Fibroblast of skin of back (primary cell): Measurements from ENCODE around the gene SLAIN2.

Source experiments
- DNase-seq: peaks from one replicate; pipeline ENCODE4 v3.0.0-alpha.2; 2013

SLAIN2 gene

DNA sequence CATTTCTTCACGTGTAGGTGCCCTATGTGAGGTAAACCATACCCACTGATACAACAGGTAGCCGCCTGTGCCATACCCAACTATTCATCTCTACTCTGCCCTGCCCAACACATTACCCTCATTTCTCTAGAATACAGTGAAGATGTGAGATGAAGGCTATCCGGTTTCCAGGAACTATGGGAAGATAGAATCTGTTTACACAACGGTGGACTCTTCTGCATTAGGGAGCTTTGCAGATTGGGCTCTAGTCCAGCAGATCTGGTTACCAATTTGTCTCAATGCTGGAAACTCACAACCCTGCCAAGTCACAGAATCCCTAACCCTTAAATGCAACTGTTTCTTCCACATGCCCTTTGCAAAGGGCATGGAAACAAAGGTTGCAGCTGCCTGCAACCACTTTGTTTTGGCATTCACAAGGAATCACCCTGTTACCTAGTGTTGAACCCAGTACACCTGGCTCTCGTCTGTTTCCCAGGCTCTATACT is 6.4 kb upstream of the SLAIN2 start:
- no peak for DNase-seq

DNA sequence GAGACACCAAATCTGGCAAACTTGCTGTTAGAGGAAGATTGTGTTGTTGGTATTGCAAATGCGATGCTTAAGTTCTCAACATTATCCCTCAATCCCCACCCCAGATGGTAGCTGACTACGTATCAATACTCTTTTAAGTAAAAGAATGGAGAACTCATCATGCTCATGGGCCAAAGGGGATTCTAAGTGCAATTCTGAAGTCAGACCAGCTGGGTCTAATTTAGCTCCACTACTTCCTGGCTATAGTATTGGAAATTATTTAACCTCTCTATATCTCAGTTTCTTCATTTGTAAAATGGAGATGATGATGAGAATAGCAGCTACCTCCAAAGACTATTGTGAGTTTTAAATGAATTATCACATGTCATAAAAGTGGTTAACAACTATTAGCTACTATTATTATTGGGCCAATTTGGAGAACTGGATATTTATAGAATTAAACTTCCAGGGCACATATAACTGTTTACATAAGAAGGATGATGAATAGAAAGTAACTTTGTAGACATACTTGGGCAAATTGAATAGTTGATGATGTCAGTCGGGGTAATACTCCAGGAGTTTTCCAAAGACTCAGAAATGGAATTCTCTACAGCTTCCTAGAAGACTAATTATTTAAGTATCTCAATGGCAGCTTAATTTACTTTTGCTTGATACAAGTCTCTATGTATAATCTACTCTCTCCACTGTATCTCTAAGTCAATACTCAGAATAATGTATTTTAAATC is 5.0 kb upstream of the SLAIN2 start:
- peak; percentile 60 for DNase-seq

- DNase-seq: no peak
These were observed 3.6 kb upstream of the SLAIN2 start for GRCh38 chr4:48337731-48338130.

GRCh38 chr4:48339642-48340041 is 1.7 kb upstream of the SLAIN2 start:
- DNase-seq: no peak

DNA sequence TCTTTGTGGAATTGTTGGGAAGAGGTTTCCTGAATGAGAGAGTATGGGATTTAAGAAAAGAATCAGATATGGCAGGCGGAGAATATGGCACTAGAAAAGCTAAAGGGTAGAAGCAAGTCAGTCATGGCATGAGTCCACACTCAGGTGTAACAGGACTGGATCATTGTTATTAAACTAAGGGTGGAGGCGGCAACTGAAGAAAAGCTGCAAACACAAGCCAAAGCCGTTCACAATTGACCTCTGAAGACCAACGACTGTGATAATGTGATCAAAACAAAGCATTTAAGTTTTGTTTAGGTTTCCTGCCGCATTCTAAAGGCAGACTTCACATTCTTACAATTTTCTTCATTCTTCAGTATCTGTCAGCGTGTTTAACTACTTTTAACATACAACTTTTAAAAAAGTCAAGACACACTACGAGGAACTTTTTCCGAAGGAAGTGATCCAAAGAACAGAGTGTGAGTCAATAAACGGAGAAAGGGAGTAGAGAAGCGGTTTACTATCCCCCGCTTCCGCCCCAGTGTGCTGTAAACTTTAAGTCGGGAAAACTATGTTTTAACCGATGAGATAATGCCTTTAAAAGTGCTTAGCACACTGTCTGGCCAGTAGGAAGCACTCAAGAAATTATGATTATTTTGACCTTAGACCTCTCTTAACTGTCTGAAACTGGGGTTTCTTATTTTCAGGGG is 909 bp upstream of the SLAIN2 start:
- DNase-seq: peak; percentile 72

GRCh38 chr4:48341776-48342605 is 662 bp downstream of the SLAIN2 start:
- peak; percentile 50 for DNase-seq

DNA sequence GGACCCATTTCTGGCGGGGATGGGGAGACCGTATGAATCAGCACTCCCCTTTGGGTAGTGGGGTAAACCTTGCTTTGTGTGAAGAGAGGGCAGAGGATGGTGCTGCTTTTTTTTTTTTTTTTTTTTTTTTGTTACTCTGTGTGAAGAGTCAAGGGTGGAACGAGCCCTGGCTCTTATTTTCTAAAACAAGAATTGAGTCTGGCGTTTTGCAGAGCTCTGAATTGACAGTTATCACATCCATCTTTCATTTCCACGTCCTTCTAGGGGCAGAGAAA is 1.2 kb downstream of the SLAIN2 start:
- no peak for DNase-seq

DNA sequence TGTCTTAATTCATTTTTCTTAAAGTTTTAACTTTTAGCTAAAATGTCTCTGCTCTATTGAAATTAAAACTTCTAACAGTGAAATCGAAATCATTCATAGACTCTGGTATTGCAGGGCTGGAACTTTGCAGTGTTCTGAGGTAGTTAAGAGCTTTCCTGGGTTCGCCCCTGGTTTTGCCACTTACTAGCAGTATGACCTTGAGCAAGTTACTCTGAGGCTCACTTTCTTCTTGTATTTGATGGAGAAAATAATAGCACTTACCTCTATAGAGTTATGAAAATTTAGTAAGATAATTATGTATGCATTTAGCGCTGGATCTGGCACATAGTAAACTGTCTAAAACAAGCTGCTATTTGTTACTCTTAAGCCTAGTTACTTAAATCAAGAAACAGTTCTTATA is 1.7 kb downstream of the SLAIN2 start:
- DNase-seq: no peak

- peak; percentile 52 for DNase-seq
These were observed 2.2 kb downstream of the SLAIN2 start for GRCh38 chr4:48343551-48343950.

DNA sequence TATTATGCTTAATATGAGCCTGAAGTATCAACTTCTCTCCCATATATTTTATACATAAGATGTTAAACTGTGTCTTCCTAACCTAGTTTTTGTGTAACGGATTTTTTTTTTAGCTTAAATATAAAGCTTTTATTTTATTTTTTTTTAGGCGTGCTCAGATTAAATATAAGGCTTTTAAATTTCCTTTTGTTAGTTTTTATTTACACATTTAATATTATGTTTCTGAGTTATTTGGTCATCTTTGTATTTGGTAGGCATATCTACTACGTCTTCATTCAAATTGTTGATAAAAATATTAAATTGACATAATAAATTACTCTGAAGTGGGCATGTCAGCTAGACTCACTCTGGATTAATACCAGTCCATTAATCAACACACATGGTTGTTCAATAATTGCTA is 4.2 kb downstream of the SLAIN2 start:
- no peak for DNase-seq

DNA sequence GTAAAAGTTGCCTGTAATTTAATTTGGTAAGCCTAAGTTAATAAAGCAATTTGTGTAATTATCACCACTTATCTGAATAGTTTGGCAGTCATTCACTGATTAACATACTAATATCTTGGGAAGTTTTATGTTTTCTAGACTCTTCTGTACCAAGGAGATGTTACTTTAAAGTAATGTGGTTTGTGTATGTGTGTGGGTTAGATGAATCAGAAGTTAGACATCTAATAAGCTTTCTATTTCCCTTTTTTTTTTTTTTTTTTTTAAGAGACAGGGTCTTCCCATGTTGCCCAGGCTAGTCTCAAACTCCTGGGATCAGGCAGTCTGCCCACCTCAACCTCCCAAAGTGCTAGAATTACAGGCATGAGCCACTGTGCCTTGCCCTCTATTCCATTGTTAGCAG is 5.3 kb downstream of the SLAIN2 start:
- no peak for DNase-seq

GRCh38 chr4:48347282-48347921 is 6.1 kb downstream of the SLAIN2 start:
- no peak for DNase-seq

DNA sequence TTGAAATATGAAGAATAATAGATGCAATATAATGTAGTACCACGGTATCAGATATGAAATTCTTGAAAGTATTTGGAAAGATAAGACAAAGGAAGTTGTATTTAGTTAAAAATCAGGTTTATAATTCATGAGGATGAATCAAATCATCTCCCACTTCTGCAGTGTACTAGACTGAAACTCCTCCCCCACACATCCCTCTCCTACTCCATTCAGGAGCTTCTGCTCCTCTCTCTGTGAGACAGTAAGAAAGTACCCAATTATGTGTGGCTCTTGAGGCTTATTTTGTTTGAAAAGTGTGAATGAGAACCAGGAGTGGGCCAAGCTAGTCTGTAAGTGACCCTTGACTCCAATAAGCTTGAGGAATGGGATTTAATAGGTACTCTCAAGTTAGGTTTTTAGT is 9.5 kb downstream of the SLAIN2 start:
- DNase-seq: no peak

- no peak for DNase-seq
These were observed 11.5 kb downstream of the SLAIN2 start for GRCh38 chr4:48352793-48353192.

DNA sequence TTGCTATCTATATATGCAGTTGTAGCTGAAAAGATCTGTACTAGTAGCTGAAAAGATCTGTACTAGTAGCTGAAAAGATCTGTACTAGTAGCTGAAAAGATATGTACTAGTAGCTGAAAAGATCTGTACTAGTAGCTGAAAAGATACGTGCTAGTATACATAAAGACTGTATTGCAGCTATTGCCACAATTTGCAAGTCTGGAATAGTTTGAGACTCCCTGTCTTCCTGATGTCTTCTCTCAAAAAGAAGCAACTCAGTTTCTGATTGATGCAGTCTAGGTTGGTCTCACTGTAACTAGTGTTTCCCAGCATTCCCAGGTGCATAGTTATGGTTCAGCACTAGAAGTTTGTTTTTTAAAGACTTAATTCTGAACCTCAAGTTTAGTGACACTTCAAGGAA is 15.0 kb downstream of the SLAIN2 start:
- no peak for DNase-seq

DNA sequence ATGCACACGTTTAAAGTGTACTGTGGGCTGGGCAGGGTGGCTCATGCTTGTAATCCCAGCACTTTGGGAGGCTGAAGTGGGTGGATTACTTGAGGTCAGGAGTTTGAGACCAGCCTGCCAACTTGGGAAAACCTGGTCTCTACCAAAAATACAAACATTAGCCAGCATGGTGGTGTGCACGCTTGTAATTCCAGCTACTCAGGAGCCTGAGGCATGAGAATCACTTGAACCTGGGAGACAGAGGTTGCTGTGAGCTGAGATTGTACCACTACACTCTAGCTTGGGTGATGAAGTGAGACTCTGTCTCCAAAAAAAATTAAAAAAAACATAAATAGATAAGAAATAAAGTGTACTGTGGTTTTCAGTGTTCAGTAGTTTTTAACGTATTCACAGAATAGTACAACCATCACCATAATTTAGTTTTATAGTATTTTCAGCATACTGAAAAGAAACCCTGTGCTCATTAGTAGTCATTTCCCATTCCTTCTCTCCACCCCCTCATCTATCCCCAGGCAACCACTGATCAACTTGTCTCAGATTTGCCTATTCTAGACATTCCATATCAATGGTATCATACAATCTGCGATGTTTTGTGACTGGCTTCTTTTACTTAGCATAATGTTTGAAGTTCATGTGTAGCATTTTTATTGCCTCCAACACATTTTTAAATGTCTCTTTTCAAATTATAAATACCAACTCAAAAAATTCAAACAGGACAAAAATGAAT is 19.1 kb downstream of the SLAIN2 start:
- peak; percentile 89 for DNase-seq

DNA sequence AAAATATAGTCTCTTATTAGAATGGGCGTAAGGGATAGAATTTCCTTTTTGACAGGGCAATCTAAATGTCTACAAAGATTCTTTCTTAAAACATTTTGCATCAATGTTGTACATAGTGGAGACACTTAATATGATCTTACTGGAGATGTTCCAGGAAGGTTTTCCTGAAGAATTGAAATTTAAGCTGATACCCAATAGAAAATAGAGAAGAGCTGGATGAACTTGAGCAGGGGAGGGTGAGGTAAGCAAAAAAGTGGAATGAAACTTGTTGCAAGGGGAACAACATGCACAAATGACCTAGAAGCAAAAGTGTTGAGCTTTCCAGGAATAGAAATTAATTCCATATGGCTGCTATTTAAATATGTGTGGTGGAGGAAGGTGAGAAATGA is 19.7 kb downstream of the SLAIN2 start:
- DNase-seq: no peak

GRCh38 chr4:48366611-48367010 is 25.3 kb downstream of the SLAIN2 start:
- no peak for DNase-seq

GRCh38 chr4:48367016-48367415 is 25.7 kb downstream of the SLAIN2 start:
- DNase-seq: no peak

DNA sequence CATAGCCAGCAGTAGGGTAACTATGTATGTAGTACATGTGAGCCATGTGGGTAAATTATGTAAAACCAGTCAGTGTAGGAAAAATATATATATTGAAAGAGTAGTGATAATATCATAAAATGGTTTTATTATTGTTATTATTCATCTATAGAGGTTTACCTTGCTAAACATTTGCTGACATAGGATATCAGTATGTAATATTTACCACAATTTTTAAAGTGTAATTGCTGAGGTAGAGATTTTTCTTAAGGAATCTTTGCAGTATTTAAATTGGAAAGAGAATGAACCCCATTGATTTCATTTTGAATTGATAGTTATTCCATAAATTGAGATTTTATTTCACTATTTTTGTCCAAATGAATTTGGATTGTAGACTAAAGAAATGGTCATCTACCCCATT is 27.1 kb downstream of the SLAIN2 start:
- no peak for DNase-seq

DNA sequence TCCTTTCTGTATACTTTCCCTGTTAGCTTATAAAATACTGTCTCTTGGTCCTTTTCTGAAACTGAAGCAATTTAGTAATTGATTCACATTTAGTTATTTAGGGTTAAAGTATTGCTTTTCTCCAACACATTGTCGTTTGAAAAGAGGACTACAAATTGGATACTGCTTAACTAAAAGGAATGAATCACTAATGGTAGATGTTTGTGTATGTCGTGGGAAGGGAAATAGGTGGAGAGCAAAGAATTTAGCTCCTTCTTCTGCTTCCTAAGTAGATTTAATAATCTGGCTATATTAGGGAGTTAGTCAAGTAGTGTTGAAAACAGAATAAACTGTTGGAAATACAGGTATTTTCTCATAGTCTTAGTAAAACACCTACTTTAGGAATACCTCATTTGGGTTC is 27.9 kb downstream of the SLAIN2 start:
- DNase-seq: no peak

- no peak for DNase-seq
These were observed 28.4 kb downstream of the SLAIN2 start for GRCh38 chr4:48369771-48370170.
